GM21786 (cell line): ENCODE results near the gene HES2.
"Not testable (repeated sequence)": the region's sequence is repeated elsewhere in the genome, so short reads cannot be mapped to it uniquely, and the experiment has no call there.

Source experiments
- ATAC-seq: cut with Tn5 transposase; IDR thresholded peaks from one replicate; pipeline ENCODE4 v1.9.1; 2021; ENCODE audit not compliant: unreplicated experiment

Gene HES2

GRCh38 chr1:6454856-6455751, 35.4 kb upstream of the HES2 start:
- no peak for ATAC-seq

- ATAC-seq: not testable (repeated sequence)
Observed at GRCh38 chr1:6453895-6454855, 34.5 kb upstream of the HES2 start.

- ATAC-seq: no peak
Observed at GRCh38 chr1:6450943-6451373, 31.2 kb upstream of the HES2 start.

- not testable (repeated sequence) for ATAC-seq
Observed at GRCh38 chr1:6450486-6450885, 30.8 kb upstream of the HES2 start.

- no peak for ATAC-seq
Observed at GRCh38 chr1:6450005-6450450, 30.3 kb upstream of the HES2 start.

GRCh38 chr1:6448749-6449631, 29.3 kb upstream of the HES2 start:
- ATAC-seq: no peak

- ATAC-seq: no peak
Observed at GRCh38 chr1:6447818-6448748, 28.4 kb upstream of the HES2 start.

GRCh38 chr1:6447016-6447817, 27.5 kb upstream of the HES2 start:
- no peak for ATAC-seq

GRCh38 chr1:6446665-6447015, 26.9 kb upstream of the HES2 start:
- no peak for ATAC-seq

GRCh38 chr1:6445929-6446328, 26.2 kb upstream of the HES2 start:
- ATAC-seq: not testable (repeated sequence)

GRCh38 chr1:6445062-6445763, 25.5 kb upstream of the HES2 start:
- ATAC-seq: no peak

GRCh38 chr1:6444377-6444776, 24.7 kb upstream of the HES2 start:
- ATAC-seq: no peak

- no peak for ATAC-seq
Observed at GRCh38 chr1:6443339-6444115, 23.8 kb upstream of the HES2 start.

GRCh38 chr1:6441586-6441985, 21.9 kb upstream of the HES2 start:
- no peak for ATAC-seq

GRCh38 chr1:6440198-6441126, 20.7 kb upstream of the HES2 start:
- no peak for ATAC-seq

GRCh38 chr1:6438047-6438525, 18.4 kb upstream of the HES2 start:
- ATAC-seq: no peak
